ENCODE data around the gene POTEC. TPM values are rescaled to one million over a fixed set of nuclear protein-coding genes. Genes with fewer than 3 reads are reported as not detected.

The POTEC gene
- polyA plus RNA-seq, 4 donors, result 0.04 to 0.10 TPM; not detected in 2

Other genes with a start within 250 kb of the POTEC start
- under 1 TPM; 0.05 to 0.49 (median 0.27) TPM for gene ANKRD30B, start 204.6 kb upstream of the POTEC start, polyA plus RNA-seq (ENCODE audit: insufficient read length in 4 of 4)